IMR-90 (cell line): ENCODE measurements around the gene CERK. TPM values are rescaled to one million over a fixed set of nuclear protein-coding genes. Genes with fewer than 3 reads are reported as not detected.

Experiments
- ATAC-seq: fragments of 200-7000 bp; cut with Tn5 transposase; 2 replicates; pipeline ENCODE4 v1.9.1; 2020; ENCODE audit warnings: low read depth, mild to moderate bottlenecking, moderate library complexity
- BruUV-seq: library from RNA; stranded (reverse); fragments of 400-500 nt; replicated peaks from 2 replicates; lab custom pipeline; 2021; lab: Mats Ljungman, UMichigan
- CTCF ChIA-PET: fragments of 300-600 bp; formaldehyde crosslinking; extraction: SDS; loops from one replicate; lab custom pipeline; 2021; ENCODE audit warnings: antibody characterized with exemption; lab: Yijun Ruan, JAX
- POLR2A ChIA-PET: fragments of 300-600 bp; sonication (Branson Sonifier 250); formaldehyde crosslinking; loops from one replicate; lab custom pipeline; 2022; ENCODE audit warnings: antibody characterized with exemption; ENCODE audit not compliant: unreplicated experiment; lab: Charles Lee
- DNase-seq: peaks from one replicate; pipeline ENCODE4 v3.0.0; 2013
- H2AFZ ChIP-seq: replicated peaks from 2 replicates; pipeline ENCODE3; 2013; ENCODE audit warnings: low read length, mild to moderate bottlenecking; ENCODE audit not compliant: poor library complexity
- H2AK5ac ChIP-seq: 2 replicates; pipeline ENCODE4 v1.6.1; 2013; ENCODE audit warnings: low read depth, low read length, inconsistent platforms
- H2AK9ac ChIP-seq: replicated peaks from 2 replicates; pipeline ENCODE3; 2013; ENCODE audit warnings: mild to moderate bottlenecking, low read depth, low read length, moderate library complexity; ENCODE audit not compliant: poor library complexity
- H2BK120ac ChIP-seq: 2 replicates; pipeline ENCODE4 v1.6.1; 2013; ENCODE audit warnings: low read depth, low read length, inconsistent platforms
- H2BK15ac ChIP-seq: 3 replicates; pipeline ENCODE4 v1.6.1; 2013; ENCODE audit warnings: low read depth, low read length, inconsistent platforms
- H2BK20ac ChIP-seq: 2 replicates; pipeline ENCODE4 v1.6.1; 2013; ENCODE audit warnings: low read depth, mild to moderate bottlenecking, inconsistent platforms, low read length, moderate library complexity
- H2BK5ac ChIP-seq: 2 replicates; pipeline ENCODE4 v1.6.1; 2013; ENCODE audit warnings: mild to moderate bottlenecking, low read depth, low read length, inconsistent platforms; ENCODE audit not compliant: poor library complexity, severe bottlenecking
- H3K14ac ChIP-seq: replicated peaks from 2 replicates; pipeline ENCODE4 v1.6.1; 2013; ENCODE audit warnings: low read depth, low read length, inconsistent platforms
- H3K18ac ChIP-seq: 2 replicates; pipeline ENCODE4 v1.6.1; 2013; ENCODE audit warnings: low read depth, low read length, control low read depth
- H3K23ac ChIP-seq: 2 replicates; pipeline ENCODE4 v1.6.1; 2013; ENCODE audit warnings: low read depth, low read length, inconsistent platforms
- H3K27ac ChIP-seq: 2 replicates; pipeline ENCODE4 v1.5.1; 2013; ENCODE audit warnings: mild to moderate bottlenecking, control low read depth, low read length; ENCODE audit not compliant: insufficient read depth
- H3K27me3 ChIP-seq: 2 replicates; pipeline ENCODE4 v1.6.1; 2013; ENCODE audit warnings: low read length; ENCODE audit not compliant: control insufficient read depth, insufficient read depth
- H3K36me3 ChIP-seq: 2 replicates; pipeline ENCODE4 v1.6.1; 2013; ENCODE audit warnings: low read length, mixed read lengths; ENCODE audit not compliant: control insufficient read depth, insufficient read depth
- H3K4ac ChIP-seq: 2 replicates; pipeline ENCODE4 v1.6.1; 2013; ENCODE audit warnings: low read depth, low read length, inconsistent platforms
- H3K4me1 ChIP-seq: 2 replicates; pipeline ENCODE4 v1.6.1; 2013; ENCODE audit warnings: low read length, mixed read lengths; ENCODE audit not compliant: control insufficient read depth, insufficient read depth
- H3K4me2 ChIP-seq: 2 replicates; pipeline ENCODE4 v1.6.1; 2013; ENCODE audit warnings: low read depth, mild to moderate bottlenecking, control low read depth, low read length, moderate library complexity
- H3K4me3 ChIP-seq: 2 replicates; pipeline ENCODE4 v1.5.1; 2013; ENCODE audit warnings: low read depth, mild to moderate bottlenecking, control low read depth, low read length, moderate library complexity; ENCODE audit not compliant: insufficient read depth
- H3K56ac ChIP-seq: 2 replicates; pipeline ENCODE4 v1.6.1; 2013; ENCODE audit warnings: low read length, inconsistent platforms; ENCODE audit not compliant: insufficient read depth; ENCODE audit errors: extremely low read depth
- H3K79me1 ChIP-seq, 2 experiments: 2 replicates each; pipeline ENCODE4 v1.6.1; 2013; ENCODE audit warnings: low read length in 2 of 2, inconsistent platforms in 1 of 2, low read depth in 1 of 2
- H3K9ac ChIP-seq: 2 replicates; pipeline ENCODE4 v1.6.1; 2013; ENCODE audit warnings: low read depth, low read length, control low read depth
- H3K9me1 ChIP-seq: 2 replicates; pipeline ENCODE4 v1.6.1; 2013; ENCODE audit warnings: low read length, inconsistent platforms; ENCODE audit not compliant: insufficient read depth
- H3K9me3 ChIP-seq: 2 replicates; pipeline ENCODE4 v1.6.1; 2013; ENCODE audit warnings: low read length; ENCODE audit not compliant: control insufficient read depth, insufficient read depth
- H4K20me1 ChIP-seq: 2 replicates; pipeline ENCODE4 v1.6.1; 2013; ENCODE audit warnings: low read length, inconsistent platforms; ENCODE audit not compliant: insufficient read depth
- H4K5ac ChIP-seq: 2 replicates; pipeline ENCODE4 v1.6.1; 2013; ENCODE audit warnings: mild to moderate bottlenecking, low read depth, low read length, control low read depth
- H4K8ac ChIP-seq, 2 experiments: 2 replicates each; pipeline ENCODE4 v1.6.1; 2013; ENCODE audit warnings: low read depth in 2 of 2, low read length in 2 of 2, control low read depth in 1 of 2, inconsistent platforms in 1 of 2
- H4K91ac ChIP-seq: 2 replicates; pipeline ENCODE4 v1.6.1; 2013; ENCODE audit warnings: low read depth, low read length, inconsistent platforms; ENCODE audit not compliant: insufficient read depth
- BHLHE40 ChIP-seq: fragments of 150-350 bp; IDR thresholded peaks from 2 replicates; pipeline ENCODE4 v1.6.1; 2016; ENCODE audit warnings: mild to moderate bottlenecking, low read depth, low read length
- CEBPB ChIP-seq: IDR thresholded peaks from 2 replicates; pipeline ENCODE4 v1.6.1; 2012; ENCODE audit warnings: low read depth, low read length, improper control_type of control experiment
- CHD1 ChIP-seq: IDR thresholded peaks from 2 replicates; pipeline ENCODE4 v1.6.1; 2012; ENCODE audit warnings: low read depth, low read length, improper control_type of control experiment
- CTCF ChIP-seq: conservative IDR thresholded peaks from 2 replicates; pipeline ENCODE4 v1.5.1; 2012; ENCODE audit warnings: mild to moderate bottlenecking, low read depth, low read length, improper control_type of control experiment
- ELK1 ChIP-seq: fragments of 150-350 bp; IDR thresholded peaks from 2 replicates; pipeline ENCODE4 v1.6.1; 2016; ENCODE audit warnings: low read depth, mild to moderate bottlenecking, low read length, moderate library complexity, borderline replicate concordance
- FOS ChIP-seq: fragments of 150-350 bp; IDR thresholded peaks from 2 replicates; pipeline ENCODE4 v1.6.1; 2016; ENCODE audit warnings: low read depth, low read length
- MAFK ChIP-seq: IDR thresholded peaks from 2 replicates; pipeline ENCODE4 v1.6.1; 2012; ENCODE audit warnings: low read depth, low read length, improper control_type of control experiment
- MAZ ChIP-seq: IDR thresholded peaks from 2 replicates; pipeline ENCODE4 v1.6.1; 2012; ENCODE audit warnings: low read depth, mild to moderate bottlenecking, low read length, improper control_type of control experiment, moderate library complexity, borderline replicate concordance
- MXI1 ChIP-seq: IDR thresholded peaks from 2 replicates; pipeline ENCODE4 v1.6.1; 2012; ENCODE audit warnings: low read depth, mild to moderate bottlenecking, low read length, moderate library complexity, borderline replicate concordance
- NFE2L2 ChIP-seq: fragments of 150-350 bp; IDR thresholded peaks from 2 replicates; pipeline ENCODE4 v1.6.1; 2016; ENCODE audit warnings: low read depth, mild to moderate bottlenecking, low read length
- POLR2A ChIP-seq: IDR thresholded peaks from 2 replicates; pipeline ENCODE4 v1.6.1; 2012; ENCODE audit warnings: mild to moderate bottlenecking, low read depth, low read length
- RAD21 ChIP-seq: IDR thresholded peaks from 2 replicates; pipeline ENCODE4 v1.6.1; 2012; ENCODE audit warnings: low read length, improper control_type of control experiment
- RCOR1 ChIP-seq: IDR thresholded peaks from 2 replicates; pipeline ENCODE4 v1.6.1; 2012; ENCODE audit warnings: mild to moderate bottlenecking, low read length, improper control_type of control experiment; ENCODE audit not compliant: insufficient replicate concordance
- RFX5 ChIP-seq: IDR thresholded peaks from 2 replicates; pipeline ENCODE4 v1.8.0; 2012; ENCODE audit warnings: low read depth, mild to moderate bottlenecking, low read length, moderate library complexity
- SMC3 ChIP-seq: fragments of 150-350 bp; IDR thresholded peaks from 2 replicates; pipeline ENCODE4 v1.6.1; 2016; ENCODE audit warnings: low read depth, mild to moderate bottlenecking, antibody characterized with exemption, low read length, moderate library complexity
- USF2 ChIP-seq: fragments of 150-350 bp; IDR thresholded peaks from 2 replicates; pipeline ENCODE4 v1.6.1; 2017; ENCODE audit warnings: mild to moderate bottlenecking, antibody characterized with exemption, low read length, low read depth
- WGBS, 2 experiments: methylation state at CpG; one replicate each; pipeline versions ENCODE4 v1.1.5 to v1.1.7; 2013; ENCODE audit warnings: missing lambda C conversion rate in 2 of 2; ENCODE audit not compliant: insufficient read length in 1 of 2; ENCODE audit errors: extremely low coverage in 2 of 2; 5-methylcytosine and 5-hydroxymethylcytosine counted together
- dilution Hi-C: fragments of 300-500 bp; cut with HindIII; formaldehyde crosslinking; loops from one replicate; pipeline ENCODE4 v1.14.3; 2018; ENCODE audit warnings: low sequenced_read_pairs; ENCODE audit not compliant: unreplicated experiment
- in situ Hi-C: fragments of 300-500 bp; cut with MboI; formaldehyde crosslinking; loops from 3 replicates; pipeline ENCODE4 v1.14.3; 2019; ENCODE audit warnings: low sequenced_read_pairs, inconsistent platforms, mixed read lengths
- intact Hi-C: fragments of 100-400 bp; cut with micrococcal nuclease; formaldehyde crosslinking; loops from 2 replicates; pipeline ENCODE4 v1.10.0; 2022
- polyA plus RNA-seq, 3 experiments: library from polyadenylated mRNA; depleted of rRNA; stranded (reverse); fragments of >200 nt; gene quantifications; 2 replicates each; pipeline ENCODE4 v1.2.3, GENCODE V29; 2012; ENCODE audit warnings: low replicate concordance in 1 of 3
- total RNA-seq: library from RNA; depleted of rRNA; stranded (reverse); fragments of >200 nt; gene quantifications from 2 replicates; pipeline ENCODE4 v1.2.3, GENCODE V29; 2012

Gene CERK
- total and polyA plus RNA-seq, 2 of the 4 experiments (the other 2 are of a cell fraction): 25.3 to 38.7 TPM

- Histone ChIP-seq H3K27ac (no peak overlapping the region), H3K14ac (no peak overlapping the region), H2BK120ac (no peak overlapping the region), H3K56ac (no peak overlapping the region), H3K27me3 (no peaks in the 10 kb centered on the region), H3K4ac (no peak overlapping the region), H3K36me3 (peaks cover 46% of the 10 kb centered on the region), H2BK20ac (no peak overlapping the region), H3K79me1 (peaks cover 20 to 65% of the 10 kb centered on the region in 2 experiments), H3K4me1 (no peaks in the 10 kb centered on the region; the same call in 1 of the 2 replicates), H4K20me1 (peaks cover 29% of the 10 kb centered on the region), H3K9me3 (no peaks in the 10 kb centered on the region), H2AK9ac (peak overlapping the region; percentile 57), H4K8ac (no peak overlapping the region), H3K9ac (no peak overlapping the region), H2AK5ac (no peak overlapping the region), H3K9me1 (peaks cover 6% of the 10 kb centered on the region), H2BK5ac (no peak overlapping the region), H3K18ac (no peak overlapping the region), H2BK15ac (no peak overlapping the region), H2AFZ (no peak overlapping the region), H3K23ac (no peak overlapping the region), H4K5ac (no peak overlapping the region), H3K4me3 (no peak overlapping the region), H3K4me2 (no peak overlapping the region), H4K91ac (no peak overlapping the region)
- WGBS, 2 experiments: 85% methylated on average over 4 of the region's 11 CpGs; no CpG with 5 or more reads in 1 of the 2 experiments
- TF ChIP-seq RFX5: no peak
- no peak for TF ChIP-seq MAZ
- TF ChIP-seq FOS: no peak
- TF ChIP-seq ELK1: no peak
- TF ChIP-seq RAD21: no peak
- no peak for TF ChIP-seq MAFK
- no peak for TF ChIP-seq RCOR1
- TF ChIP-seq POLR2A: no peak
- TF ChIP-seq USF2: no peak
- TF ChIP-seq NFE2L2: no peak
- TF ChIP-seq CHD1: no peak
- no peak for TF ChIP-seq MXI1
- no peak for TF ChIP-seq SMC3
- TF ChIP-seq CEBPB: no peak
- TF ChIP-seq CTCF: no peak
- no peak for TF ChIP-seq BHLHE40
- ChIA-PET POLR2A (no interaction called here), CTCF (no interaction called here)
- no peak for ATAC-seq
- dilution Hi-C loops: no loop called here
- BruUV-seq: no TSS peak
- DNase-seq: no peak
- intact Hi-C loops: no loop called here
- in situ Hi-C loops: no loop called here
These were observed 18.1 kb downstream of the CERK start for GRCh38 chr22:46719921-46720320.
